ENCODE measurements around the gene TUBA3E. TPM values are rescaled to one million over a fixed set of nuclear protein-coding genes. Genes with fewer than 3 reads are reported as not detected.
A peak's percentile ranks its signal among the peaks of the same experiment; 100 is the strongest.

Gene TUBA3E
- total and polyA plus RNA-seq, 2 of the 13 experiments (the other 11 are each of a cell fraction or from before 2014, with no cell fraction given): not detected

DNA sequence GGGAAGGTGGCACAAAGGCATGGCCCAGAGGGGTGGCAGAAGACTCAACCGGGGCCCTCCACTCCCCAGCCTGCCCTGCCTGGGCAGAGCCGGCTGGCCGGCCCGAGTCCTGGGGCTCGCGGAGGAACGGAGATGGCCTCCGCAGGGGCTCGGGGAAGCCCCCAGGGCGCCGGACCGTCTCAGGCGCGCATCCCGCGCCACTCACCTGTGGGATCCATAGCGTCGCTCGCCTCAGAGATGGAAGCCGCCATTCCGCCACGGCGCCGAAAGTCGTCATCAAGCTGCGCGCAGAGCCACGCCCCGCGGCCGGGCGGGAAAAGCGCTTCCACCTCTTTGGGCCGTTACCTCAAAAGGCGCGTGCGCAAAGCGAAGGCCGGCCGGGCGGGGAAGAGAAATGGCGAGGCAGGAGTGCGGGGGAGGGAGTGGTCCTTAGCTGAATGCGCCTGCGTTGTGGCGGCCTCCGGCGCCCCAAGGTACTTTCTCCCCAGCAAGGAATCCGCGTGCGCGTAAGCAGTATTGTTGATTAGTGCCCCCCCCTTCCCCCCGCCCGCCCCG is 16.8 kb downstream of the TUBA3E start, which contains the start of gene SMPD4 (continued):
- TF ChIP-seq, protein P1, sequence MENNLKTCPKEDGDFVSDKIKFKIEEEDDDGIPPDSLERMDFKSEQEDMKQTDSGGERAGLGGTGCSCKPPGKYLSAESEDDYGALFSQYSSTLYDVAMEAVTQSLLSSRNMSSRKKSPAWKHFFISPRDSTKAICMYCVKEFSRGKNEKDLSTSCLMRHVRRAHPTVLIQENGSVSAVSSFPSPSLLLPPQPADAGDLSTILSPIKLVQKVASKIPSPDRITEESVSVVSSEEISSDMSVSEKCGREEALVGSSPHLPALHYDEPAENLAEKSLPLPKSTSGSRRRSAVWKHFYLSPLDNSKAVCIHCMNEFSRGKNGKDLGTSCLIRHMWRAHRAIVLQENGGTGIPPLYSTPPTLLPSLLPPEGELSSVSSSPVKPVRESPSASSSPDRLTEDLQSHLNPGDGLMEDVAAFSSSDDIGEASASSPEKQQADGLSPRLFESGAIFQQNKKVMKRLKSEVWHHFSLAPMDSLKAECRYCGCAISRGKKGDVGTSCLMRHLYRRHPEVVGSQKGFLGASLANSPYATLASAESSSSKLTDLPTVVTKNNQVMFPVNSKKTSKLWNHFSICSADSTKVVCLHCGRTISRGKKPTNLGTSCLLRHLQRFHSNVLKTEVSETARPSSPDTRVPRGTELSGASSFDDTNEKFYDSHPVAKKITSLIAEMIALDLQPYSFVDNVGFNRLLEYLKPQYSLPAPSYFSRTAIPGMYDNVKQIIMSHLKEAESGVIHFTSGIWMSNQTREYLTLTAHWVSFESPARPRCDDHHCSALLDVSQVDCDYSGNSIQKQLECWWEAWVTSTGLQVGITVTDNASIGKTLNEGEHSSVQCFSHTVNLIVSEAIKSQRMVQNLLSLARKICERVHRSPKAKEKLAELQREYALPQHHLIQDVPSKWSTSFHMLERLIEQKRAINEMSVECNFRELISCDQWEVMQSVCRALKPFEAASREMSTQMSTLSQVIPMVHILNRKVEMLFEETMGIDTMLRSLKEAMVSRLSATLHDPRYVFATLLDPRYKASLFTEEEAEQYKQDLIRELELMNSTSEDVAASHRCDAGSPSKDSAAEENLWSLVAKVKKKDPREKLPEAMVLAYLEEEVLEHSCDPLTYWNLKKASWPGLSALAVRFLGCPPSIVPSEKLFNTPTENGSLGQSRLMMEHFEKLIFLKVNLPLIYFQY (CRISPR knock-in tag; IDR thresholded peaks at IDR 0.05; ENCODE audit: borderline replicate concordance): no peak
- TF ChIP-seq, protein P2, sequence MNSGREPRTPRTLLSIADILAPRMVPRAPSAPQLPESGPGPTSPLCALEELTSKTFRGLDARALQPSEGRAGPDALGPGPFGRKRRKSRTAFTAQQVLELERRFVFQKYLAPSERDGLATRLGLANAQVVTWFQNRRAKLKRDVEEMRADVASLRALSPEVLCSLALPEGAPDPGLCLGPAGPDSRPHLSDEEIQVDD (CRISPR knock-in tag; IDR thresholded peaks at IDR 0.05; ENCODE audit: borderline replicate concordance): no peak
- TF ChIP-seq MAF1 (CRISPR knock-in tag; IDR thresholded peaks at IDR 0.05; ENCODE audit: borderline replicate concordance): 0 out of 2 replicates have a peak, but pooled peaks have one; percentile 40
- peak; percentile 58 for TF ChIP-seq NR2C2 (CRISPR knock-in tag; IDR thresholded peaks at IDR 0.05; ENCODE audit: borderline replicate concordance)
- TF ChIP-seq EED (CRISPR knock-in tag; IDR thresholded peaks at IDR 0.05): no peak; the same call in 1 of the 2 replicates
- no peak for TF ChIP-seq TBX3 (IDR thresholded peaks at IDR 0.05; ENCODE audit: borderline replicate concordance)
- no peak for TF ChIP-seq STAT5B (CRISPR knock-in tag; IDR thresholded peaks at IDR 0.05)
- peak; percentile 73 for TF ChIP-seq HNRNPLL (IDR thresholded peaks at IDR 0.05; ENCODE audit: low read depth, low read length, poor library complexity, severe bottlenecking)
- TF ChIP-seq, protein P3, sequence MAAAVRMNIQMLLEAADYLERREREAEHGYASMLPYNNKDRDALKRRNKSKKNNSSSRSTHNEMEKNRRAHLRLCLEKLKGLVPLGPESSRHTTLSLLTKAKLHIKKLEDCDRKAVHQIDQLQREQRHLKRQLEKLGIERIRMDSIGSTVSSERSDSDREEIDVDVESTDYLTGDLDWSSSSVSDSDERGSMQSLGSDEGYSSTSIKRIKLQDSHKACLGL (CRISPR knock-in tag; IDR thresholded peaks at IDR 0.05): peak; percentile 87
- TF ChIP-seq HIVEP1 (CRISPR knock-in tag; IDR thresholded peaks at IDR 0.05): no peak; the same call in 1 of the 2 replicates
- 0 out of 2 replicates have a peak, but pooled peaks have one; percentile 43 for TF ChIP-seq ZNF30 (CRISPR knock-in tag; IDR thresholded peaks at IDR 0.05)
- TF ChIP-seq ZMYM4 (CRISPR knock-in tag; IDR thresholded peaks at IDR 0.05): peak; percentile 86
- TF ChIP-seq MEIS1 (CRISPR knock-in tag; IDR thresholded peaks at IDR 0.05; ENCODE audit: borderline replicate concordance): peak; percentile 79; the same call in 1 of the 2 replicates
- peak; percentile 89; the same call in 1 of the 2 replicates for TF ChIP-seq TGIF2 (CRISPR knock-in tag; IDR thresholded peaks at IDR 0.05)
- no peak for TF ChIP-seq SMAD1 (CRISPR knock-in tag; IDR thresholded peaks at IDR 0.05; ENCODE audit: borderline replicate concordance, low read depth)
- no peak for TF ChIP-seq ZNF614 (CRISPR knock-in tag; IDR thresholded peaks at IDR 0.05; ENCODE audit: borderline replicate concordance)
- no peak for TF ChIP-seq RNF2 (conservative IDR thresholded peaks at IDR 0.05; ENCODE audit: low read depth)
- TF ChIP-seq, protein P4, sequence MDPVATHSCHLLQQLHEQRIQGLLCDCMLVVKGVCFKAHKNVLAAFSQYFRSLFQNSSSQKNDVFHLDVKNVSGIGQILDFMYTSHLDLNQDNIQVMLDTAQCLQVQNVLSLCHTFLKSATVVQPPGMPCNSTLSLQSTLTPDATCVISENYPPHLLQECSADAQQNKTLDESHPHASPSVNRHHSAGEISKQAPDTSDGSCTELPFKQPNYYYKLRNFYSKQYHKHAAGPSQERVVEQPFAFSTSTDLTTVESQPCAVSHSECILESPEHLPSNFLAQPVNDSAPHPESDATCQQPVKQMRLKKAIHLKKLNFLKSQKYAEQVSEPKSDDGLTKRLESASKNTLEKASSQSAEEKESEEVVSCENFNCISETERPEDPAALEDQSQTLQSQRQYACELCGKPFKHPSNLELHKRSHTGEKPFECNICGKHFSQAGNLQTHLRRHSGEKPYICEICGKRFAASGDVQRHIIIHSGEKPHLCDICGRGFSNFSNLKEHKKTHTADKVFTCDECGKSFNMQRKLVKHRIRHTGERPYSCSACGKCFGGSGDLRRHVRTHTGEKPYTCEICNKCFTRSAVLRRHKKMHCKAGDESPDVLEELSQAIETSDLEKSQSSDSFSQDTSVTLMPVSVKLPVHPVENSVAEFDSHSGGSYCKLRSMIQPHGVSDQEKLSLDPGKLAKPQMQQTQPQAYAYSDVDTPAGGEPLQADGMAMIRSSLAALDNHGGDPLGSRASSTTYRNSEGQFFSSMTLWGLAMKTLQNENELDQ (CRISPR knock-in tag; IDR thresholded peaks at IDR 0.05; ENCODE audit: borderline replicate concordance): no peak
- no peak for TF ChIP-seq ZNF678 (CRISPR knock-in tag; IDR thresholded peaks at IDR 0.05)
- TF ChIP-seq FOSL2 (CRISPR knock-in tag; IDR thresholded peaks at IDR 0.05): peak; percentile 40; the same call in 1 of the 2 replicates
- no peak for TF ChIP-seq KLF15 (CRISPR knock-in tag; IDR thresholded peaks at IDR 0.05; ENCODE audit: borderline replicate concordance)
- TF ChIP-seq NCOR1 (IDR thresholded peaks at IDR 0.05; ENCODE audit: borderline replicate concordance, low read length): no peak
- no peak for TF ChIP-seq ZNF777 (CRISPR knock-in tag; IDR thresholded peaks at IDR 0.05)
- no peak for TF ChIP-seq ATRX (CRISPR knock-in tag; IDR thresholded peaks at IDR 0.05; ENCODE audit: borderline replicate concordance)

Data from HepG2 (cell line).